Esophagus muscularis mucosa (tissue), 4 donors: ENCODE measurements around the gene PPP1R3G. TPM values are rescaled to one million over a fixed set of nuclear protein-coding genes. Genes with fewer than 3 reads are reported as not detected.

ENCODE experiments used
- DNase-seq: peaks from one replicate; pipeline ENCODE4 v3.0.0-alpha.2; 2017; ENCODE audit errors: extremely low spot score
- H3K27ac ChIP-seq, 4 donors: fragments of 200-600 bp; sonication (generic); replicated peaks in 1 of 4; 1 replicate in 3 of 4; 2 replicates in 1 of 4; pipeline ENCODE4 v1.5.1; 2016 to 2019; ENCODE audit warnings: mild to moderate bottlenecking in 1 of 4
- H3K27me3 ChIP-seq, 4 donors: fragments of 200-600 bp; sonication (generic); one replicate each; pipeline versions ENCODE4 v1.5.1 to v1.6.0; 2016 to 2019
- H3K36me3 ChIP-seq, 4 donors: fragments of 200-600 bp; sonication (generic); one replicate each; pipeline ENCODE4 v1.5.1; 2016 to 2019
- H3K4me1 ChIP-seq, 4 donors: fragments of 200-600 bp; sonication (generic); one replicate each; pipeline ENCODE4 v1.5.1; 2016 to 2019
- H3K4me3 ChIP-seq, 4 donors: fragments of 200-600 bp; sonication (generic); 1 replicate in 2 of 4; 2 replicates in 2 of 4; pipeline ENCODE4 v1.5.1; 2016 to 2019; ENCODE audit warnings: mild to moderate bottlenecking in 4 of 4, moderate library complexity in 1 of 4
- H3K9me3 ChIP-seq, 4 donors: fragments of 200-600 bp; sonication (generic); 1 replicate in 3 of 4; 2 replicates in 1 of 4; pipeline ENCODE4 v1.5.1; 2016 to 2019
- EP300 ChIP-seq: sonication (generic); formaldehyde crosslinking; IDR thresholded peaks from one replicate; pipeline ENCODE4 v1.6.1; 2017; ENCODE audit warnings: antibody characterized with exemption
- POLR2A ChIP-seq: fragments of 450-650 bp; IDR thresholded peaks from one replicate; pipeline ENCODE4 v1.6.1; 2017; ENCODE audit warnings: antibody characterized with exemption, moderate library complexity, mild to moderate bottlenecking, low read depth
- POLR2AphosphoS5 ChIP-seq, 2 donors: sonication (generic); formaldehyde crosslinking; IDR thresholded peaks; one replicate each; pipeline ENCODE4 v1.6.1; 2017; ENCODE audit warnings: antibody characterized with exemption in 2 of 2
- WGBS: methylation state at CpG from one replicate; pipeline ENCODE4 v1.1.5; 2018; 5-methylcytosine and 5-hydroxymethylcytosine counted together
- intact Hi-C: fragments of 100-400 bp; cut with DNase I; formaldehyde crosslinking; loops from one replicate; pipeline ENCODE4 v1.15.1; 2023
- total RNA-seq, 4 donors: library from RNA; depleted of rRNA; stranded (reverse); fragments of >200 nt; gene quantifications; one replicate each; pipeline versions ENCODE4 v1.1.0 to v1.2.1, GENCODE V29; 2016
- TF ChIP-seq, protein P1 (sequence below), 3 experiments: fragments of 200-600 bp in 2 of 3; fragments of 450-650 bp in 1 of 3; sonication (generic) in 2 of 3; IDR thresholded peaks; one replicate each; pipeline ENCODE4 v1.5.1; 2017 to 2019; ENCODE audit warnings: antibody characterized with exemption in 3 of 3, mild to moderate bottlenecking in 2 of 3, moderate library complexity in 1 of 3

The PPP1R3G gene
- total RNA-seq, 4 donors from 2014 or later, result 3.0 to 7.9 (median 5.5) TPM

DNA sequence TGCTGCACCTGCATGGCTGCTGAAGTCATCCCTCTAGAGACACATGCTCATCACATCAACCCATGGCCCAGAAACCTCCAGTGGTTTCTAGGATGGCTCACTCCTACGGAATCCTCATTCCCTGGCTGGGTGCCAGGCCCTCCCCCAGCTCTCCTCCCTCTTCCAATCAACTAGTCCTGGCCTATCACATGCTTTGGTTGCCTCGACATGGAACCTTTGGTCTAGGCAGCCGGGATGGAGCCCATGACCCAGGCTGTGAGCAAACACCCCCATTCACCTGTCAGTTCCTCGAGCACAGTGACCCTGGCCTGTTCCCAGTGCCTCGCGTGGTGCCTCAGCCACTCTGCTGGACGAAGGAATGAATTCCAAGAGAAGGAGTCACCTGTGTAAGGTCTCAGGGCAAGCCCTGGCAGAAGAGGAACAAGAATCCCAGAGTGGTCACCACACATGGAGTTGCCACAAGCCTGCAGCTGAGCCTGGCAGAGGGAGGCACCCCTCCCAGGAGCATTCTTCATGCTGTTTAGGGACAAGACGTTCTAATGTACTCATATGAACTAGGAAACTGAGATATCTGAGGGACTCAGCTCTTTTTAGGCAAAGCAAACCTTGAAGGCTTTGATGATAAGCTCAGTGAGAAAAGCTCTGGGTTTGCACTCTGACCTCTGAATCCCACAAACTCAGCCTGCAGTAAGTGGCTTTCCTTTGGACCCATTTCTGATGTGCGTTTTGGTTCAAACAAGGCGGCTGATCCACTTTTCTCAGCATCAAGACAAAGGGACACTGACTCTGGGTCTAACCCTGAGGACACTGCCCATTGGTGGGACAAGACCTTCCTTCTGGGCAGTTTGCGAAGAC, 40.2 kb downstream of the PPP1R3G start:
- intact Hi-C loops, result no loop called here
- H3K27me3 ChIP-seq, result no peaks in the 10 kb centered on the region
- WGBS, result 84% methylated on average over 6 of the region's 11 CpGs
- DNase-seq, result no peak
- TF ChIP-seq EP300 (no peak), POLR2AphosphoS5 (IDR thresholded peaks at IDR 0.05) (no peak), POLR2A (no peak)
- TF ChIP-seq, protein P1, sequence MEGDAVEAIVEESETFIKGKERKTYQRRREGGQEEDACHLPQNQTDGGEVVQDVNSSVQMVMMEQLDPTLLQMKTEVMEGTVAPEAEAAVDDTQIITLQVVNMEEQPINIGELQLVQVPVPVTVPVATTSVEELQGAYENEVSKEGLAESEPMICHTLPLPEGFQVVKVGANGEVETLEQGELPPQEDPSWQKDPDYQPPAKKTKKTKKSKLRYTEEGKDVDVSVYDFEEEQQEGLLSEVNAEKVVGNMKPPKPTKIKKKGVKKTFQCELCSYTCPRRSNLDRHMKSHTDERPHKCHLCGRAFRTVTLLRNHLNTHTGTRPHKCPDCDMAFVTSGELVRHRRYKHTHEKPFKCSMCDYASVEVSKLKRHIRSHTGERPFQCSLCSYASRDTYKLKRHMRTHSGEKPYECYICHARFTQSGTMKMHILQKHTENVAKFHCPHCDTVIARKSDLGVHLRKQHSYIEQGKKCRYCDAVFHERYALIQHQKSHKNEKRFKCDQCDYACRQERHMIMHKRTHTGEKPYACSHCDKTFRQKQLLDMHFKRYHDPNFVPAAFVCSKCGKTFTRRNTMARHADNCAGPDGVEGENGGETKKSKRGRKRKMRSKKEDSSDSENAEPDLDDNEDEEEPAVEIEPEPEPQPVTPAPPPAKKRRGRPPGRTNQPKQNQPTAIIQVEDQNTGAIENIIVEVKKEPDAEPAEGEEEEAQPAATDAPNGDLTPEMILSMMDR (IDR thresholded peaks at IDR 0.05), result no peak
- H3K36me3 ChIP-seq, result no peaks in the 10 kb centered on the region
- H3K4me1 ChIP-seq, result no peaks in the 10 kb centered on the region
- H3K27ac ChIP-seq, result no peak overlapping the region
- H3K9me3 ChIP-seq, result no peaks in the 10 kb centered on the region
- H3K4me3 ChIP-seq, result no peak overlapping the region

DNA sequence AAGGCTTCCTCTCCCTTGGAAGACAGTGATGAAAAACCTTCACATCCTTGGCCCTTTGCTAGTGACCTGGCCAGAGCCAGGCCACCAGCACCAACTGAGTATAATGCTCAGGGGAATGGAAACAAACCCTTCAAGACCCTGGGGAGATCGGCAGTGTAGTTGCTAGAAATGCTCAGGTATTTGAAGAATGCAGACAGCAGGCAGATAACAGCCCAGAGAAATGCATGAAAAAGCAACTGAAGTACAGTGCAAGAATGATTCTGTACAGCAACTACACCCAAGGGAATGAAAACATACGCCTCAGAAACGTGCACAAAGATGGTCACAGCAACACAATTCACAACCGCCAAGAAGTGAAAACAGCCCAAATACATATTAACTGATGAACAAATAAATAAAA, 41.1 kb downstream of the PPP1R3G start:
- Histone ChIP-seq H3K27ac (no peak overlapping the region), H3K4me1 (no peaks in the 10 kb centered on the region), H3K4me3 (no peak overlapping the region), H3K9me3 (no peaks in the 10 kb centered on the region), H3K27me3 (no peaks in the 10 kb centered on the region), H3K36me3 (no peaks in the 10 kb centered on the region)
- TF ChIP-seq POLR2AphosphoS5 (IDR thresholded peaks at IDR 0.05), result no peak
- no peak for TF ChIP-seq POLR2A
- TF ChIP-seq EP300, result no peak
- TF ChIP-seq, protein P1 (IDR thresholded peaks at IDR 0.05), result no peak
- DNase-seq, result no peak
- intact Hi-C loops, result no loop called here
- 64% methylated on average over 3 of the region's 4 CpGs for WGBS

DNA sequence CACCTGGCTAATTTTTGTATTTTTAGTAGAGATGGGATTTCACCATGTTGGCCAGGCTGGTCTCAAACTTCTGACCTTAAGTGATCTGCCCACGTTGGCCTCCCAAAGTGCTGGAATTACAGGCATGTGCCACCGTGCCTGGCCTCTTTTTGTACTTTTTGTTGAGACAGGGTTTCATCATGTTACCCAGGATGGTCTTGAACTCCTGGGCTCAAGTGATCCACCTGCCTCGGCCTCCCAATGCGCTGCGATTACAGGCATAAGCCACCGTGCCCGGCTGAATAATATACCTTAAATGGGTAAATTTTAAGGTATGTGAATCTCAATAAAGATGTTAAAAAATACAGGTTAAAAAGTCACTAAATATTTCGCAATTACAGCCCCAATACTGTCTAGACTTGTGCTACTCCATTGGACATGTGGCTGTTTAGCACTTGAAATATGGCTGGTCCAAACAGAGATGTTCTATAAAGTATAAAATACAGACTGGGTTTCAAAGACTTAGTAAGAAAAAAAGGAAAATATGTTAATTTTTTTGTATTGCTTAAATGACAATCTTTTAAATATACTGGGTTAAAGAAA, 42.1 kb downstream of the PPP1R3G start:
- TF ChIP-seq, protein P1 (IDR thresholded peaks at IDR 0.05), result no peak
- TF ChIP-seq EP300 (no peak), POLR2A (no peak), POLR2AphosphoS5 (IDR thresholded peaks at IDR 0.05) (no peak)
- Histone ChIP-seq H3K4me1 (peaks cover 0 to 4% (median 3%) of the 10 kb centered on the region in 4 donors), H3K27me3 (no peaks in the 10 kb centered on the region), H3K9me3 (no peaks in the 10 kb centered on the region), H3K36me3 (no peaks in the 10 kb centered on the region), H3K27ac (no peak overlapping the region), H3K4me3 (no peak overlapping the region)
- DNase-seq, result no peak
- 88% methylated on average over 8 of the region's 8 CpGs for WGBS
- intact Hi-C loops, result no loop called here

DNA sequence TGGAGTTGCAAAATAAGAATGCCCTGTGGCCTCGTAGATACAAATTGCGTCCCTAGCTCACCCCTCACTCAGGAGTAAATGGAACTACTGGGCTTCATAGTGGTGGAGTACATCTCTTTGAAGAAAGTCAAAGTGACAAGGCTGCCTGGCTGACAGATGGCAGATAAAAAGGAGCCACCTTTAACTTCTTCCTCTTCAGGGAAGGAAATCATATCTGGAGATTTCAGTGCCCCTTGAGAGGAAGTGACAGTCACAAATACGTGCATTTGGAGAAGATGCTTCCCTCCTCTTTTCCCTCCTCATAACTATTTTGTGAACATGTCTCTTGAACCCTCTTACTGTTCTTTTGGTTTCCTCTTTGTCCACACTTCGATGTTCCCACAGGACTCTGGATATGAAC, 43.2 kb downstream of the PPP1R3G start:
- no peak for DNase-seq
- Histone ChIP-seq H3K4me3 (no peak overlapping the region), H3K4me1 (peaks cover 0 to 16% (median 13%) of the 10 kb centered on the region in 4 donors), H3K36me3 (no peaks in the 10 kb centered on the region), H3K27me3 (no peaks in the 10 kb centered on the region), H3K27ac (no peak overlapping the region), H3K9me3 (no peaks in the 10 kb centered on the region)
- WGBS, result 95% methylated on average over 4 of the region's 4 CpGs
- no peak for TF ChIP-seq POLR2AphosphoS5 (IDR thresholded peaks at IDR 0.05)
- TF ChIP-seq, protein P1 (IDR thresholded peaks at IDR 0.05), result no peak
- TF ChIP-seq POLR2A, result no peak
- no peak for TF ChIP-seq EP300
- intact Hi-C loops, result no loop called here
